ENCODE results near the gene TFEC. TPM values are rescaled to one million over a fixed set of nuclear protein-coding genes. Genes with fewer than 3 reads are reported as not detected.

The TFEC gene
- total RNA-seq, 1 experiment from 2014 or later = not detected

DNA sequence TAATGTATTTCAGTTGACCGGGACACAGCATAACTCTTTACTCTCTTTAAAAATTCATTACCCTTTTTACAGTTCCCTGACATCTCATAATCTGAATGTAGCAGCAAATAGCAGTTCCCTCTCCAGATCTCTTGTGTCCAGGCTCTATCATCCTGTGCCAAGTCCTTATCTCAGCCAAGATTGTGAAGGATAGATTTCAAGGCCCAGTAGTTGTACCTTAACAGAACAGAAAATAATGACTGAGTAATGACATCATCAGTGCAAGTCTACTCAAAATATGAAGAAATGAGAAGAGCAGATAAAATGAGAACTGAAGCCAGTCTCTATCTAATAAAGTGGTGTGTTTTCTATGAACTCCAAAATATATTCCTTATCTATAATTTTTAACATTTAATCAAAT, 92.6 kb downstream of the TFEC start:
- no peaks in the 10 kb centered on the region for H3K36me3 Mint-ChIP-seq (ENCODE audit: insufficient read depth in 1 of 3, low read depth in 3 of 3)
- no peak overlapping the region for H3K27ac Mint-ChIP-seq
- Histone ChIP-seq H3K4me1 (ENCODE audit: insufficient read depth, low read length) (no peaks in the 10 kb centered on the region), H3K23ac (ENCODE audit: insufficient read length, low read depth, low read length) (no peak overlapping the region), H2AK5ac (ENCODE audit: insufficient read length, low read length) (no peak overlapping the region), H2BK20ac (ENCODE audit: low read depth, low read length, poor library complexity, severe bottlenecking) (no peak overlapping the region), H3K14ac (ENCODE audit: insufficient read depth, low read length) (no peak overlapping the region), H4K5ac (ENCODE audit: insufficient read length, low read depth, low read length) (no peak overlapping the region), H3K9me3 (ENCODE audit: control insufficient read depth, low read depth, low read length) (no peaks in the 10 kb centered on the region), H3K9ac (ENCODE audit: extremely low read depth, insufficient read length, low read length) (no peak overlapping the region), H4K91ac (ENCODE audit: insufficient read length, low read depth, low read length) (no peak overlapping the region), H3T11ph (ENCODE audit: low read length) (no peak overlapping the region), H2BK120ac (ENCODE audit: low read depth, low read length, poor library complexity, severe bottlenecking) (no peak overlapping the region), H2BK12ac (ENCODE audit: insufficient read length, low read depth, low read length) (no peak overlapping the region), H3K23me2 (ENCODE audit: insufficient read length, low read depth, low read length, poor library complexity, severe bottlenecking) (no peaks in the 10 kb centered on the region), H3K4me2 (ENCODE audit: insufficient read depth, insufficient read length, low read length) (no peak overlapping the region), H4K8ac (replicated peaks; ENCODE audit: insufficient read length, low read depth, low read length) (no peak overlapping the region), H4K20me1 (ENCODE audit: control insufficient read depth, insufficient read depth, insufficient read length) (no peaks in the 10 kb centered on the region), H3K79me1 (ENCODE audit: insufficient read depth, low read depth, low read length, poor library complexity, severe bottlenecking) (no peaks in the 10 kb centered on the region), H3K18ac (ENCODE audit: insufficient read length, low read depth, low read length) (no peak overlapping the region), H3K79me2 (ENCODE audit: insufficient read depth, low read length) (no peaks in the 10 kb centered on the region), H3K4ac (ENCODE audit: low read depth, low read length) (no peak overlapping the region), H2AFZ (ENCODE audit: low read length) (no peak overlapping the region), H2BK5ac (ENCODE audit: insufficient read length, low read length) (no peak overlapping the region), H3K27me3 (ENCODE audit: insufficient read depth, low read length) (no peaks in the 10 kb centered on the region), H3K56ac (ENCODE audit: insufficient read length, low read depth, low read length) (no peak overlapping the region), H3K27ac (ENCODE audit: insufficient read length, low read depth, low read length) (no peak overlapping the region), H2BK15ac (ENCODE audit: low read depth, low read length) (no peak overlapping the region)
- whole genome bisulfite sequencing (ENCODE audit: extremely low coverage, insufficient read length, low lambda C conversion rate) = no CpG with 5 or more reads among the region's 1 CpG
- TF ChIP-seq, protein P1, sequence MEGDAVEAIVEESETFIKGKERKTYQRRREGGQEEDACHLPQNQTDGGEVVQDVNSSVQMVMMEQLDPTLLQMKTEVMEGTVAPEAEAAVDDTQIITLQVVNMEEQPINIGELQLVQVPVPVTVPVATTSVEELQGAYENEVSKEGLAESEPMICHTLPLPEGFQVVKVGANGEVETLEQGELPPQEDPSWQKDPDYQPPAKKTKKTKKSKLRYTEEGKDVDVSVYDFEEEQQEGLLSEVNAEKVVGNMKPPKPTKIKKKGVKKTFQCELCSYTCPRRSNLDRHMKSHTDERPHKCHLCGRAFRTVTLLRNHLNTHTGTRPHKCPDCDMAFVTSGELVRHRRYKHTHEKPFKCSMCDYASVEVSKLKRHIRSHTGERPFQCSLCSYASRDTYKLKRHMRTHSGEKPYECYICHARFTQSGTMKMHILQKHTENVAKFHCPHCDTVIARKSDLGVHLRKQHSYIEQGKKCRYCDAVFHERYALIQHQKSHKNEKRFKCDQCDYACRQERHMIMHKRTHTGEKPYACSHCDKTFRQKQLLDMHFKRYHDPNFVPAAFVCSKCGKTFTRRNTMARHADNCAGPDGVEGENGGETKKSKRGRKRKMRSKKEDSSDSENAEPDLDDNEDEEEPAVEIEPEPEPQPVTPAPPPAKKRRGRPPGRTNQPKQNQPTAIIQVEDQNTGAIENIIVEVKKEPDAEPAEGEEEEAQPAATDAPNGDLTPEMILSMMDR (conservative IDR thresholded peaks at IDR 0.05) = no peak
- H3K4me1 Mint-ChIP-seq = peaks cover under 1 to 4% of the 10 kb centered on the region in 2 experiments; a peak in 3 of 4 replicates
- no peak overlapping the region for H3K4me3 Mint-ChIP-seq
- H3K27me3 Mint-ChIP-seq (ENCODE audit: low read depth) = no peaks in the 10 kb centered on the region
- no peaks in the 10 kb centered on the region for H3K9me3 Mint-ChIP-seq
- DNase-seq = no peak

Data from H9 (cell line).